Limb (tissue), 2 donors: ENCODE data around the gene CBLB.
A peak's percentile ranks its signal among the peaks of the same experiment; 100 is the strongest.

Source experiments
- DNase-seq, 2 donors: peaks; one replicate each; pipeline ENCODE4 v3.0.0-alpha.2; 2016; ENCODE audit errors: extremely low spot score in 2 of 2

The CBLB gene

DNA sequence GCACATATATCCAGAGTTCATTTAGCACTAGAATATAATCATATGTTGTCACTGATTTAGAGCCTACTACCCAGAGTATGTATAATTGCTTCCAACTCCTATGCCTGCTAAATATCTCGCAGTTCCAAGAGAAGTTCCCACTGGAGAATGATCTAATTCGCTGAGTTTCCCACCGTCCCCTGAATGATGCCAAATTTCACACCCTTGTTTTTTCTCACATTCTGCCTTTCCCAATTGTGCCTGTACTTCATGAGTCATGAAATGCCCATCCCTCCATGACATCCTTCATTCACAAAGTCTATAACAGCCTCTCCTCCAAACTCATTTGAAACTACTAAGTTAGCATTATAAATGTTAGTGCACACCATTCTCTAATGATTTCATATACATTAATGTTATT lies 177.2 kb downstream of the CBLB start:
- DNase-seq = no peak

DNA sequence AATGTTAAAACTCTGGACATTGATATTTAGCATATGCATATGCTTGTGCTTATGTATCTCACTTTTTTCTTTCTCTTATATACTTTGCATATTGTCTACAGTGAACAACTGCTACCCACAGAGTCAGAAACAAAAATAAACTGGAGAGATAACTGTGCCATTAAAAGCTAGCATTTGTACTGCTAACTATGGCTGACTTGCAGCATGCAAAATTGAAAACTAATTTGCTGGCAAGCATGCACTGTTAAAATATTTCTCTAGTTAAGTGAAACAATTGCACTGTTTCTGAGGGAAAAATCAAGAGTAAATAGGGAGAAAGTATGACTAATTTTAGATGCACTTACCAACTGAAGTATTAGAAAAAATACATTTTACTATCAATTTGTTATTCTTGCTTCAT lies 177.8 kb downstream of the CBLB start:
- no peak for DNase-seq

DNA sequence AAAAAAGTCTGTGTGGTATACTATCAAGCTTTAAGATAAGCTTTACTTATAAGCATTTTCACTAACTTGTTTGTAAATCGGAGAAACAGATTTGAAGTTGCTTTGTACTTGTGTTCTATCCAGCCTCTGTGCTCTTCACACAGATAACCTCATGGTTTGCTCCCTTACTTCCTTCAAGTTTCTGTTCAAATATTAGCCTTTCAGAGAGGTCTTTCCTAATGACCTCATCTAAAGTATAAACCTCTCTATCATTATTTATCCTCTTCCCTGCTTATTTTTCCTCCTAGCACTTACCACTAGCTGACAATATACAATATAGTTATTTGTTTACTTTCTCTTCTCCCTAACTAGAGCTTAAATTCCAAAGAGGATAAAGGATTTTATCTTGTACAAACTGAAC lies 180.0 kb downstream of the CBLB start:
- DNase-seq = no peak

DNA sequence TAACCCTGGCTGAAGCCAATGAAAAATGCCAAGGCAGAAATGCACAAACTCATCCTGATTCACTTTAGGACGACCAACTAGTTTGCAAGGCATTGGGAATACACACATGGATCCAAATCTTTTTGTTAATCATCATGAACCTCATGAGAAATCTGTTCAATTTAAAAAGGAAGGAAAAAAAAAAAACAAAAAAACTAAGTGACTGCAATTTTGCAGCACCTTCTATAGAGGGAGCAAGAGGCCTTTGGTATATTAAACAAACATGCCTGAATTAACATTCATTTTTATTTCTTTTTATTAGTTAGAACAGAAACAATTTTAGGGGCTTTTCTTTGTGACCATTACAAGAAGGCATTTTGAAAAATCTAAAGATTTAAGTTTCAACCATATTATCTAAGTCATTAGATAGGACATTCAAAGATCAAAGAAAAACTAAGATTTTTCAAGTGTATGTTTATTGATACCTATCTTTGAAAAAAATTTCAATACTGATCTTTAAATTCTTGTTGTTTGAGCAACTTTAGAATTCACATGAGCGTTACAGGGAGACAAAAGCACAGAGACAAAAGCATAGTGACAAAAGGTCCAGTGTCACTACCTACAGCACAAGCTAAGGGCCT lies 182.4 kb downstream of the CBLB start:
- peak in 1 of 2 donors; percentile 41 for DNase-seq

DNA sequence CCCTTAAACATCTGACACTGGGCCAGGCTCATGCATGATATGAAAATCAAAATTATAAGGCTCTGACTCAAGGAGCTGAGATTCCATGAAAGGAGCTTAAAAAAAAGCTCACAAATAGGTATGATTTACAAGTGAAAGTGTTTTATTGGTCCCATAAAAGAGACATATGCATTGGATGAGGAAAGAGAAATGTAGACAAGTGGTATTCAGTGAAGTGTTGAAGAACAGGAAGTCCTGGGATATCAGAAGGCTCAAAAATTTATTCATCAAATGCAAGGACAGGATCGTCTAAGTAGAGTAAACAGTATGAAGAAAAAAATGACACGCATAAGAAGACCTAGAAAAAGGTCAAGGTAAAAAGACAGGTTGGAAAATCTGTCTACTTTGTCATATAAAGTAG lies 188.9 kb downstream of the CBLB start:
- no peak for DNase-seq

DNA sequence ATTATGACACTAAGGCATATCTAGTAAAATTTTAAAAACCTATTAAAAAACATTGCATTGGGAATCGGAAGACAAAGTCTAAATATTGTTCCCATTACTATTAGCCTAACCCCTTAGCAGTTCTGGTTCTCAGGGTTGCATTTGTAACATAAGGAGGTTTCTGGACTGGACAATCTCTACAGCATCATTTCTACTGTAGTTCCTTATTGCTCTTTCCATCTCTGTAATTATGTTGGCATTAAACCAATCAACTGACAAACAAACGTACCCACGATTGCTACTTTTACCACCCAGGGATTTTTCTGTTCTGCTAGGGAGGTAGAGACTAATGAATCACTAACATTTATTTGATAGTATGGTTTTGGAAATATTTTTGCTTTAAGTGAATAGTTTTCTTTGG lies 190.8 kb downstream of the CBLB start:
- DNase-seq = no peak

DNA sequence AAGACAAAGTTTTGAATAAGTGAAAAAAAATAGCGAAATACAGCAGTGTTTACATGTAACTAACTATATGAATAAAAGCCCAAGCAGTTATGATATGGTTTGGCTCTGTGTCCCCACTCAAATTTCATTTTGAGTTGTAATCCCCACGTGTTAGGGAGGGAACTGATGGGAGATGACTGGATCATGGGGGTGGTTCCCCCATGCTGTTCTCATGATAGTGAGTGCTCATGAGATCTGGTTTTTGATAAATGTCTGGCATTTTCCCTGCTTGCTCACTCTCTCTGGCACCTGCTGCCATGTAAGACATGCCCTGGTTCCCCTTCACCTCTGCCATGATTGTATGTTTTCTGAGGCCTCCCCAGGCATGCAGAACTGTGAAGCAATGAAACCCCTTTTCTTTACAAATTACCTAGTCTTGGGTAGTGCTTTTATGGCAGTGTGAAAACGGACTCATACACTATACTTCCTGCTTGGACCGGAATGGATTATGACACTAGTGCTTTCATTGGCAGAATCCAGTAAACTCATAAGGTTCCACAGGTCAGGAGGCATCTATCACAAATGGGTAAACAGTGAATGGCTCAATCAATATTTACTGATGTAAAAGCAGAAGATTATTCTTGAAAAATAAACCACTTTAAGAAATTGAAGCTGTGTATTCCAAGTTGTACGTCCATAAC lies 192.1 kb downstream of the CBLB start:
- no peak for DNase-seq

DNA sequence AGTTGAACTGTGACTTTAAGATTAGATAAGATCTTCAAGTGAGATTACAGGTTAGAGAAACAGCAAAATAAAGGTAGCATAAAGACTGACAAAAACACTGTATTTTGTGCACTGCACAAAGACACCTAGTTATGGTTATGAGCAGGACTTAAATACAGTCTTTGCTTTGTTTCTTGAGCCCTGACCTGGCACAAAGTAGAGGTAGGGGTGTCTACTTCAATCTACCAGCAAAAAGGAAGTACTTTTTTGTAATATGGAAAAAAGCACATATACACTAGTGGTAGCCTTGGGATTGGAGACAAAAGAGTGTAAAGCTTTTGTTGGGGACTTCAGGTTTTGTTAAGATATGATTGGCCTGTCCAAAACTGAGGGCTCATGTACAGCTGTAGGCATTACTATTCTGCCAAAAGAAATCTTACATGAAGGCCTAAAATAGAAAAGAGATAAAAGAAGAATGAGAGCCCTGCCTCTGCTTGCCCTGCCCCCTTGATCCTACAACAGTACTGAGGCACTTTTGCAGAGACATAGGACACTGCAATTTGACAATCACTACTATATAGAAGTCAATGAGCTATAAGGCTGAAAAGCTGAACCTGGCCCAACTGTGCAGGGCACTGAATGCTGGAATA lies 194.3 kb downstream of the CBLB start:
- DNase-seq = no peak

DNA sequence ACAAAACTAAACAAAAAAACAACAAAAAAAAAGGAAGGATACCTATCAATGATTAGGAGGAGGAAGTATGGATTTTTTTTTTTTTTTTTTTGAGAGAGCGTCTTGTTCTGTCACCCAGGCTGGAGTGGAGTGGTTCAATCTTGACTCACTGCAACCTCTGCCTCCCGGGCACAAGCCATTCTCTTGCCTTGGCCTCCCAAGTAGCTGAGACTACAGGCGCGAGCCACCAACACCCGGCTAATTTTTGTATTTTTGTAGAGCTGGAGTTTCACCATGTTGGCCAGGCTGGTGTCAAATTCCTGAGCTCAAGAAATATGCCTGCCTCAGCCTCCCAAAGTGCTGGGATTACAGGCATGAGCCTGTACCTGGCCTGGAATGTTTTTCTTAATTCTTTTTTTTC lies 195.8 kb downstream of the CBLB start:
- no peak for DNase-seq

DNA sequence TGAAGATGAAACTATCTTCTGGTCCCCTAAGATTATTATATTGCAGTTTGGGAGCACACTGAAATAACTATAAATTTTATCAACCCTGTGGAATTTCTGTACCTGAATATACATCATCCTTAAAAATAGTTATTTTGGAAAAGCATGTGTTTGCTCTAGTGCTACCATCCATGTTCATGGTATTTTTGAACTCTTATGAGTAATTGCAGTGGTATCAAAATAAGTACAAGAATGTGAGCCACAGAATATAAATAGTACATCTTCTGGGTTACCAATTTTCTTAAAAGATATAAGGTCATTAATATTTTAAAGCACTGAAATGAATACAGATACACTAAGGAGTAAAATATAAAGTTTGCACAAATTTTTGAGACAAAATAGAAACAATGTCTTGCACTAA lies 206.5 kb downstream of the CBLB start:
- DNase-seq = no peak

DNA sequence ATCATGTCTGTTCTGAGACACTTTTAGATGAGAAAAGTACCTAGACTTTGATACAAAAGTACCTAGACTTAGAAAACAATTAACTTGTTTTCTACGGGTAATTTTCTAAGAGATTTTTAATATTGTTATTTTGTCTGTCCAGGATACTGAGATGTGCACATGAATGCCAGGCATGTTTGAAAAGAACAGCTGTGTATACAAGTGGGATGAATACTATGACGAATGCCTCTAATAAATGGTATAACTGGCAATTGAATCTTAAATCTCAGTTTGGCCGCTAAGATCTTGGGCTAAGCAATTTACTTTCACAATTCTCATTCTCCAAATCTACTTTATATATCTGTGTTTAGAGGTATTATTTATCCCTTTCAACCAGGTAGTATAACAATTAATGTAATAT lies 207.4 kb downstream of the CBLB start:
- DNase-seq = no peak

DNA sequence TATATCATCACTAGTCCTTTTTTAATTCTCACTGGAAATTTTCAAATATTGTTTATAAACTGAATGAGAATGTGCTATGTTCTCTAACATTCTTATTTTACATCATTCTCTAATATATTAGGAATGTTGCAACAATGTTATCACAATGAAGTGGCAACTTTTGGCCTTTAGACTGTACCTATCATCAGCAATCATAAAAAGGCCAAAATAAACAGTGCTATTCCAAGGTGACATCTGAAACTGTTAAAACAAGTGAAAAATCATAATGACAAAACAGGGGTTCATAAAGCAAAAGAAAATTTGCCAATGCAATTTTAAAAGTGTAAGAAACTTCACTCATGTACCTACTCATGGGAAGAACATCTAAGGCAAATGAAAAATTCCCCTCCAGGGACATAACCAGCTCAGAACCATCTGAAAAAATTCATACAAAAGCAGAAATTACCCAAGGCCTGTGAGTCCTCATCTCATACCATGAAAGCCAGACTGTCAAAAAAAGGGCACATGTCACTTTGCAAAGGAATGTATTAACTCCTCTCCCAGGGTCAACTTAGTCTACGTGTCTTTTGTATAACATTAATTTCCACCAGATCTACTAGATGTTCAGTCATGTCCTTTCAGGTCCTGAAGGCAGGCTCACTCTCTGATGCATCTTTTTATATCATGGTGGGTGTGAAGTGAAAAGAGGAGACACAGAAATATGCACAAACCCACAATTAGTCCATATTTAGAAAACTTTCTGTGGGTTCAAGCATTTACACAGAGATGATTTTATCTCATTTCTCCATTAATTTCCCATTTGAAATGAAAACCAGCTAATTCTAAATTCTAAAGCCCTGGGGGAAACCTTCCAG lies 211.9 kb downstream of the CBLB start:
- DNase-seq = no peak

DNA sequence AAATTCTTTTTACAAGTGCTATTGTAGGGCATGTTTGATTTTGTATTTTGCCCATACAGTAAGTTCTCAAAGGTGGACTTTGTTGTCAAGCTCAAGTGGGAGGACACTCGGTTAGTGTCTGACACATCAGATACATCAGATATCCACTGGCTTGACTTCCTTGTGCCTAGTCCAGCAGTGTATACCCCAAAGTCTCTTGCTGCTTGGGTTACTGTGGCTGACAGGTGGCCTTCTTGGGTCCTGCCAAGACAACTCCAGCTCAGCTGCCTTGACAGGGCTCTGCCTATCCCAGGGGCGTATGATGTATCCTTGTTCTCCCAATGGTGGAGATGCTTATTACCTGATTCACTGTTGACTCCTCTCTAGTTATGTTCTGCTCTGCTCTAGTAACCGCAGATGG lies 214.9 kb downstream of the CBLB start:
- no peak for DNase-seq

DNA sequence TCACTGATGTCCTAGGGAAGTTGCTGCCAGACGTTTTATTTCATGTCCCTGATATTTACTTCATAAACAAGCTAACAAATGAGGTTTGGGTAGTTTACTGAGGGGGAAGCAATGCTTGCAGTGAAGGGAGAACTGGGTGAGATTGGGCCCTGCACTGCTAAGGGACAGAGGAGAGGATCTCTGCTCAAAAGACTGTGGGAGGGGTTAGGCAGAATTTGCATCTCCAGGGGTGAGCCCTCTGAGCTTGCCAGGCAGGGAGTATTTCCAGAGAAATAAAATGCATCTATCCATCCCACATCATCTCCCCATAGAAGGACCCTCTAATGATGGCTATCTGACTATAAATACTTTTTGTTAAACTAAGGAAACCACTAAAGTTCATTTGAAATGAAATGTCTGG lies 215.6 kb downstream of the CBLB start:
- no peak for DNase-seq

DNA sequence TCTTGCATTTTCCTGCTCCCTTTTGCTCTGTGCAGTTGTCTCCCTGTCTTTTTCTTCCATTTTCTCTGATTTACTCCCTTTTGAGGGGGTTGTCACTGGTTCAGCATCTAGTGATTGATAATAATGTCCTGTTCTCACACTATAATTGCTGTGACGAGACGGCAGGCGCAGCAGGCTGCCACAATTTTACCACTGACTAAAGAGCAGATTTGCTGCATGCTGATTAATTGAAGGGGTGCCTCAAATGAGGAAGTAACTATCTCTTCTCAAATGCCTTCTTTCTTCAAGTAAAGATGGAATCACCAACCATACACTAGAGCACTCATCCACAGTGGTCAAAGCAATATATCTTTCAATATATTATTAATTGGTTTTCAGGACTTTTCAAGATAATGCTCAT lies 219.3 kb downstream of the CBLB start:
- DNase-seq = no peak

DNA sequence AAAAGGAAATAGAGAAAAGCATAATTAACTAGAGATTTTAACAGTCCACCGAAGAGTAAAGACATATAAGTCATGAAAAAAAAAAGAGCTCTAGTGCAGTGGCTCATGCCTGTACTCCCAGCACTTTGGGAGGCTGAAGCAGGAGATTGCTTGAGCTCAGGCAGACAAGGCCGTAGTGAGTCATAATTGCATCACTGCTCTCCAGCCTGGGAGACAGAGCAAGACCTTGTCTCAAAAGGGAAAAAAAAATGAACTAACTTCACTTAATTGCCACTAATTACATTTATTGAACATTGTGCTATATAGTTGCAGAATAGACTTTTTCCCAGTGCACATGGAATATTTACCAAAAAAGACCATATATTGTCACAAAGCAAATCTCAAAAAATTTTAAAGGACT lies 221.8 kb downstream of the CBLB start:
- no peak for DNase-seq

DNA sequence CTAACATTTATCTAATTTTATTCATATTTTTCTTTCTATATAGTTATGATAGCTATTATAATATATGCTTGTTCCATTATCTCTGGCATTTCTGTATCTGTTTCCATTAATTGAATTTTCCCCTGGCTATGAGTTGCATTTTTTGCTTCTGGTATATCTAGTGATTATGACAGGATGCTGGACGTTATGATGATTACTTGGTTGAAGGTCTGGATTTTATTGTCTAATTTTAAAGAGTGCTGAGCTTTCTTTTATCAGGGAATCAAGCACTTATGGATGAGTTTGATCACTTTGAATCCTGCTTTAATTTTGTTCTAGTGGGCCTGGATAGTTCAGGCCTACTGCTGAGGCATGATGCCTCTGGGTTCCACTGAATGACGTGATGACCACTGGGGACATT lies 229.7 kb downstream of the CBLB start:
- DNase-seq = no peak

DNA sequence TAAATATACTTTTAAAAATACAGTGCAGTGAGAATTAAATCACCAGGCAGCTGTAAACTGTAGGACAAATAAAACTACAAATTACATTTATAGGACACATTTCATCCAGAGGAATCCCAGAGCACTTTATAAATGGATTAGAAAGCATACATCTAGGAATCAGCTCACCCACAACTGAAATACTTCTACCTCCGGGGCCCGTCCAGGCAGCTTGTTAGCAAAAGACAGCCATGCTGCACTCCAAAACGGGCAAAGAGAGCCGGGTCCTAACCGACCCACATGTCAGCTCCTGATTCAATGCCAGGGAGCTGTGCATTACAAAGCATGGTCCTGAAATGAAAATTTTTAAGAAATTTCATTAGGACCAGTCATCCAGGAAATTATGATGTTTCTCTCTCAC lies 234.1 kb downstream of the CBLB start:
- no peak for DNase-seq

DNA sequence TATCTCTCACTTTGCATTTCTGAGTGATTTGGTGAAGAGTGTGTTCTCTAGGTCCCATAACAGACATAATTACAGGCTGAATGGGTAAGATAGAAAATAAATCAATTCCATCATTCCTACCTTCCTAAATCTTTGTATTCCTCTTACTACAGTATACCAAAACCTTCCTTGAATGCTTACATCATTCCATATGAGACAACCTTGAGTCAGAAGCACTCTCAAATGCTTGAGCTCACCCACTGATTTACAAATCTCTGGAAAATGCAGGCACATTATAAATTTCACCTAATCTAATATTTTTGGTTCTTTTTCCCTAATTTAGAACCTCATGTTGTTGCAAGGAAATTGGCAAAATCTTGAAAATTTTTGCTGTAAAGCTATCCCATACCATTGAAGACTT lies 239.1 kb downstream of the CBLB start:
- DNase-seq = no peak

DNA sequence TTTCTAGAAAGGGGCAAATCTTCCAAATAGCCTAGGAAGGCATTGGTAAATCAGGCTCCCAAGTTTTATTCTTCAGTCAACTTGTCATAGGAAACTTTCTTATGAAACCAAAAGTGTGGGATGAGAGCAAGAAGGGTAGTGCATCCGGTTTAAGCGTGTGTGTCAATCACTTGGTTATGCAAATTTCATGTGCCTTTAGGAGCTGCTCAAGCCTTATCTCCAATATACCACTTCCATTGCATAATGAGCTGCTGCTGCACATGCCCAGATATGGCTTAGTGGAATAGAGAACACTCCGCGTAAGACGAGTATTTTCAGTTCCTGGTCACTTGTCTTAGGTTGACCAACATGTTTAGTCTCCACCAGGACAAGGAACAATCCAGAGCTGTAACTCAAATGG lies 242.1 kb downstream of the CBLB start:
- DNase-seq = no peak

DNA sequence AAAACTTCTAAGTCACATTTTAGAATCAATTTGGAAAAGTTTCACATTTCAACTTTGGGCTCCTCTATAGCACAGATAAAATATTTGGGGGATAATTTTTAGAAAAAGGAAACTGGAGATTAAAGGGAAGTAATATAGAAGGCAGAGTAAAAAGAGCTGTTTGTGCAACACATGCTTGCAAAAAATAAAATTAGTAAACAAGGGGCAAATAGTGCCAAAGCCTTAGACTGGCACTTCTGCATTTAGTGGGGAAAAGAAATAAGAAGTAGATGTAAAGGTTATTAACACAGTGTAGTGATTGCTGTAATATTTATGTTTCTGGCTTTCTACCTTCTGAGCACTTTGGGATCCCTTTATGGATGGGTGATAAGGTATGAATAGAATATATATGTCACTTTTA lies 246.6 kb downstream of the CBLB start:
- DNase-seq = no peak

DNA sequence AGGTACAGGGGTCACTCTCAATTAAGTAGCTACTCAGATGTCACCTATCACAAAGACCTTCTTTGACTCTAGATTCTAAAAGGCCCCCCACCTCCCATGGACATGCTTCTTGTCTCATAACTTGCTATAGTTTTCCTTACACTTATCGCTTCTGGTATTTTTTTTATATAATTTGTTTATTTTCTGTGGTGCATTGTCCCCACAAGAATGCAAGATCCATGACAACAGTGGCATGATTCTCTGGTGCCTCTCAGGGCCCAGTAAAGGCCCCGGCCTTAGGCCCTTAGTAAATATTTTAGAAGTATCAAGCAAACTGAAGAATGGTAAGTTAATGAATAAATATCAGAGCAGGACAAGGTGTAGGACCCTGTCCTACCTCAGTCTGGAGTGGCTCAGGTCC lies 248.6 kb downstream of the CBLB start:
- DNase-seq = no peak
